HCT116 (cell line): ENCODE measurements around the gene C1orf94. TPM values are rescaled to one million over a fixed set of nuclear protein-coding genes. Genes with fewer than 3 reads are reported as not detected.

ENCODE experiments used
- ATAC-seq: fragments of 200-7000 bp; cut with Tn5 transposase; 2 replicates; pipeline ENCODE4 v1.9.1; 2020; ENCODE audit warnings: mild to moderate bottlenecking, moderate library complexity
- BruUV-seq: library from RNA; stranded (reverse); fragments of 400-500 nt; replicated peaks from 2 replicates; lab custom pipeline; 2021; lab: Mats Ljungman, UMichigan
- CTCF ChIA-PET: fragments of 300-600 bp; sonication (Branson Sonifier 250); formaldehyde crosslinking; loops from one replicate; lab custom pipeline; 2021; ENCODE audit warnings: antibody characterized with exemption; lab: Charles Lee
- POLR2A ChIA-PET: fragments of 300-600, 350-600 bp; sonication (Branson Sonifier 250); formaldehyde crosslinking; loops from one replicate; lab custom pipeline; 2021; ENCODE audit warnings: antibody characterized with exemption; lab: Charles Lee
- RAD21 ChIA-PET, 2 experiments: fragments of 300-600 bp; sonication (Branson Sonifier 250); formaldehyde crosslinking; loops; one replicate each; lab custom pipeline; 2023; ENCODE audit warnings: low total read pairs in 2 of 2; ENCODE audit not compliant: uncharacterized antibody in 2 of 2, unreplicated experiment in 2 of 2, low non-redundant PET in 1 of 2; lab: Charles Lee
- DNase-seq: peaks from one replicate; pipeline ENCODE4 v3.0.0-alpha.2; 2010; ENCODE audit warnings: low read depth, low spot score
- H2AFZ ChIP-seq: fragments of 200-600 bp; shearing (Covaris generic), sonication (generic); 2 replicates; pipeline ENCODE4 v1.6.1; 2017; ENCODE audit warnings: low read depth, mixed run types, mixed read lengths, antibody characterized with exemption, low read length; ENCODE audit not compliant: poor library complexity, severe bottlenecking
- H3K27ac ChIP-seq: 2 replicates; pipeline ENCODE4 v1.5.1; 2012; ENCODE audit warnings: low read depth, low read length
- H3K27me3 ChIP-seq: fragments of 200-600 bp; sonication (generic); 2 replicates; pipeline ENCODE4 v1.6.1; 2016; ENCODE audit warnings: mixed run types, low read length, mixed read lengths; ENCODE audit not compliant: insufficient read depth
- H3K36me3 ChIP-seq, 2 experiments: fragments of 200-500 bp in 1 of 2; fragments of 200-600 bp in 1 of 2; sonication (Bioruptor generic) in 1 of 2; sonication (generic) in 1 of 2; 2 replicates each; pipeline versions ENCODE4 v1.5.1 to v1.6.1; 2014 to 2016; ENCODE audit warnings: low read length in 2 of 2, inconsistent platforms in 1 of 2, mixed read lengths in 1 of 2, mixed run types in 1 of 2; ENCODE audit not compliant: insufficient read depth in 2 of 2, control insufficient read depth in 1 of 2
- H3K4me1 ChIP-seq, 2 experiments: fragments of 200-600 bp in 1 of 2; sonication (generic) in 1 of 2; 2 replicates each; pipeline versions ENCODE4 v1.5.1 to v1.6.1; 2012 to 2017; ENCODE audit warnings: low read length in 2 of 2, inconsistent platforms in 1 of 2, mild to moderate bottlenecking in 1 of 2, mixed read lengths in 1 of 2, mixed run types in 1 of 2, moderate library complexity in 1 of 2; ENCODE audit not compliant: insufficient read depth in 2 of 2, control insufficient read depth in 1 of 2
- H3K4me2 ChIP-seq: fragments of 200-600 bp; sonication (generic); 2 replicates; pipeline ENCODE4 v1.6.1; 2017; ENCODE audit warnings: mixed run types, low read length, mixed read lengths
- H3K4me3 ChIP-seq, 2 experiments: fragments of 200-600 bp in 1 of 2; sonication (generic) in 1 of 2; replicated peaks in 1 of 2; 2 replicates each; pipeline ENCODE4 v1.5.1; 2011 to 2016; ENCODE audit warnings: low read length in 2 of 2, control low read depth in 1 of 2, low read depth in 1 of 2, mild to moderate bottlenecking in 1 of 2, mixed read lengths in 1 of 2, mixed run types in 1 of 2
- H3K79me2 ChIP-seq: fragments of 200-600 bp; sonication (generic); 2 replicates; pipeline ENCODE4 v1.6.1; 2017; ENCODE audit warnings: mild to moderate bottlenecking, mixed run types, low read length, moderate library complexity, mixed read lengths; ENCODE audit not compliant: insufficient read depth
- H3K9ac ChIP-seq: fragments of 200-600 bp; sonication (generic); 2 replicates; pipeline ENCODE4 v1.6.1; 2016; ENCODE audit warnings: low read length, mixed read lengths
- H3K9me2 ChIP-seq: fragments of 200-600 bp; sonication (generic), shearing (Covaris generic); 2 replicates; pipeline ENCODE4 v1.6.1; 2017; ENCODE audit warnings: mixed run types, mild to moderate bottlenecking, moderate library complexity; ENCODE audit not compliant: insufficient read depth
- H3K9me3 ChIP-seq, 2 experiments: fragments of 200-500 bp in 1 of 2; fragments of 200-600 bp in 1 of 2; sonication (Bioruptor generic) in 1 of 2; sonication (generic) in 1 of 2; 2 replicates each; pipeline ENCODE4 v1.6.1; 2014 to 2017; ENCODE audit warnings: low read length in 2 of 2, mixed read lengths in 2 of 2, inconsistent platforms in 1 of 2, low read depth in 1 of 2, mild to moderate bottlenecking in 1 of 2, mixed run types in 1 of 2, moderate library complexity in 1 of 2; ENCODE audit not compliant: control insufficient read depth in 1 of 2, insufficient read depth in 1 of 2
- H4K20me1 ChIP-seq: fragments of 200-600 bp; sonication (generic), shearing (Covaris generic); 2 replicates; pipeline ENCODE4 v1.6.1; 2017; ENCODE audit warnings: mixed run types, mild to moderate bottlenecking, moderate library complexity; ENCODE audit not compliant: insufficient read depth
- CEBPB ChIP-seq: IDR thresholded peaks from 2 replicates; pipeline ENCODE4 v1.6.1; 2012; ENCODE audit warnings: low read depth
- FOSL1 ChIP-seq: IDR thresholded peaks from 2 replicates; pipeline ENCODE4 v1.6.1; 2012; ENCODE audit warnings: low read depth
- POLR2A ChIP-seq: IDR thresholded peaks from 2 replicates; pipeline ENCODE4 v1.7.0; 2011; ENCODE audit warnings: borderline replicate concordance; ENCODE audit not compliant: insufficient read depth, insufficient read length; ENCODE audit errors: extremely low read depth
- POLR2AphosphoS5 ChIP-seq: IDR thresholded peaks from 2 replicates; pipeline ENCODE4 v1.6.1; 2011; ENCODE audit warnings: mild to moderate bottlenecking, low read depth, low read length, moderate library complexity
- RAD21 ChIP-seq: IDR thresholded peaks from 2 replicates; pipeline ENCODE4 v1.6.1; 2012; ENCODE audit warnings: low read depth, mild to moderate bottlenecking
- SIN3A ChIP-seq: IDR thresholded peaks from 2 replicates; pipeline ENCODE4 v1.6.1; 2012; ENCODE audit warnings: low read depth
- ZFX ChIP-seq: fragments of 450-650 bp; IDR thresholded peaks from 2 replicates; pipeline ENCODE4 v1.6.1; 2017
- intact Hi-C: fragments of 100-400 bp; cut with micrococcal nuclease; formaldehyde crosslinking; loops from 2 replicates; pipeline ENCODE4 v1.10.0; 2022
- total RNA-seq: library from RNA; stranded (reverse); gene quantifications from one replicate; pipeline ENCODE4 v1.2.1, GENCODE V29; 2021; ENCODE audit not compliant: unreplicated experiment
- TF ChIP-seq, protein P1 (sequence below): IDR thresholded peaks from 2 replicates; pipeline ENCODE4 v1.6.1; 2011; ENCODE audit warnings: mild to moderate bottlenecking, low read length, moderate library complexity; ENCODE audit not compliant: insufficient replicate concordance; ENCODE audit errors: extremely low read depth
- TF ChIP-seq, protein P2 (sequence below): IDR thresholded peaks from 2 replicates; pipeline ENCODE4 v1.6.1; 2012
- TF ChIP-seq, protein P3 (sequence below): IDR thresholded peaks from 2 replicates; pipeline ENCODE4 v1.6.1; 2012
- TF ChIP-seq, protein P4 (sequence below): IDR thresholded peaks from 2 replicates; pipeline ENCODE4 v1.6.1; 2012; ENCODE audit warnings: low read depth

C1orf94 gene
- total RNA-seq, 1 experiment from 2014 or later, result not detected

DNA sequence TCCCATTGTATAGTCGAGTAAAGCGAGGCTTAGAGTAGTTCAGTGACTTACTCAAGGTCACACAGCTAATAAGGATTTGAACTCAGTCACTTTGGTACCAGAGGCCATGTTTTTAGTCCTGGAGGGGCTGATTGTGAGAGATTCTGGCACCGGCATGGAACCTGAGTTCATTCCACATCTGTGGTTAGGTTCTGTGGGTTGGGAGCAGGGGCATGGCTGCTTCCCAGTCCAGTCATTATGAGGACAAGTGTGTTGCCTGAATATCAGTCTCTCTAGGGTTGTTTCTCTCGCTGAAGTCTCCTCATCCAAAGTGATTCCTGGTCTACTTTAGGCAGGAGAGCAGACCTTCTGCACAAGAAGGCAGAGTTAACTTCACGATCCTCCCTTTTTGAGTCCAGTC lies 90.6 kb downstream of the C1orf94 start (continued):
- TF ChIP-seq, protein P1, sequence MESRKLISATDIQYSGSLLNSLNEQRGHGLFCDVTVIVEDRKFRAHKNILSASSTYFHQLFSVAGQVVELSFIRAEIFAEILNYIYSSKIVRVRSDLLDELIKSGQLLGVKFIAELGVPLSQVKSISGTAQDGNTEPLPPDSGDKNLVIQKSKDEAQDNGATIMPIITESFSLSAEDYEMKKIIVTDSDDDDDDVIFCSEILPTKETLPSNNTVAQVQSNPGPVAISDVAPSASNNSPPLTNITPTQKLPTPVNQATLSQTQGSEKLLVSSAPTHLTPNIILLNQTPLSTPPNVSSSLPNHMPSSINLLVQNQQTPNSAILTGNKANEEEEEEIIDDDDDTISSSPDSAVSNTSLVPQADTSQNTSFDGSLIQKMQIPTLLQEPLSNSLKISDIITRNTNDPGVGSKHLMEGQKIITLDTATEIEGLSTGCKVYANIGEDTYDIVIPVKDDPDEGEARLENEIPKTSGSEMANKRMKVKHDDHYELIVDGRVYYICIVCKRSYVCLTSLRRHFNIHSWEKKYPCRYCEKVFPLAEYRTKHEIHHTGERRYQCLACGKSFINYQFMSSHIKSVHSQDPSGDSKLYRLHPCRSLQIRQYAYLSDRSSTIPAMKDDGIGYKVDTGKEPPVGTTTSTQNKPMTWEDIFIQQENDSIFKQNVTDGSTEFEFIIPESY, result no peak
- TF ChIP-seq ZFX (no peak), SIN3A (no peak)
- TF ChIP-seq, protein P2, sequence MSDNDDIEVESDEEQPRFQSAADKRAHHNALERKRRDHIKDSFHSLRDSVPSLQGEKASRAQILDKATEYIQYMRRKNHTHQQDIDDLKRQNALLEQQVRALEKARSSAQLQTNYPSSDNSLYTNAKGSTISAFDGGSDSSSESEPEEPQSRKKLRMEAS, result no peak

DNA sequence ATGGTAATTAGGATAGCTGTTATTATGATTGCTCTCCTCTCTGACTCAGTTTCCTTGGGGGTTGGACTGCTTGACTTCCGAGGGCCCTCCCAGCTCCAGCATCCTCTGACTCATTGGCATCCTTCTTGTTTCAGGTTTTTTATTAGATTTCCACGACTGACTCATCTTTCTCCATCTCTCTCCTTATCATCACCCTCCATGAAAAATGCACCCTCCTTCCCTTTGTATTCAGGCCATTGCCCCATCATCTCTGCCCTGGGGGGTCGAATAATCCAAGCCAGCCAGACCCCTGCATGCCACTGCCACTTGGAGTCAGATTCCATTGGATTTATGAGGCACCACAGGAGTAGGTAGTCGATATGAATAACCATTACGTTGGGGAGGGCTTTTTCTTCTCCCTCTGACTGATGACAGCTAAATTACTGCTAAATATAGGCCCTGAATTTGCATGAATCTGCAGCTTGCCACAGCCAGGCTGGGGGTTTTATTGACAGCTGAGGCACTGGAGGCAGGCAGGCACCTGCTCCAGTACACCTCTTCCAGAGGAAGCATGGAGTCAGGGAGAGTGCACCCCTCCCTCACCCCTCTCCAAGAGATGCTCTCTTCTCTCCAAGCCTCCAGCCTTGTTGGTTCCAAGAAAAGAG lies 91.7 kb downstream of the C1orf94 start:
- Histone ChIP-seq H3K4me1 (no peaks in the 10 kb centered on the region), H3K4me3 (no peak overlapping the region), H4K20me1 (no peaks in the 10 kb centered on the region; the same call in 1 of the 2 replicates), H3K27me3 (peaks cover 21% of the 10 kb centered on the region), H3K27ac (no peak overlapping the region), H3K4me2 (no peak overlapping the region), H3K36me3 (no peaks in the 10 kb centered on the region), H3K9me2 (no peaks in the 10 kb centered on the region), H2AFZ (no peak overlapping the region), H3K79me2 (no peaks in the 10 kb centered on the region), H3K9me3 (no peaks in the 10 kb centered on the region), H3K9ac (no peak overlapping the region)
- DNase-seq, result no peak
- CTCF ChIA-PET, result no interaction called here
- no peak for TF ChIP-seq POLR2A
- no peak for TF ChIP-seq FOSL1
- no peak for TF ChIP-seq CEBPB
- no peak for TF ChIP-seq SIN3A
- TF ChIP-seq RAD21, result no peak
- TF ChIP-seq, protein P3, sequence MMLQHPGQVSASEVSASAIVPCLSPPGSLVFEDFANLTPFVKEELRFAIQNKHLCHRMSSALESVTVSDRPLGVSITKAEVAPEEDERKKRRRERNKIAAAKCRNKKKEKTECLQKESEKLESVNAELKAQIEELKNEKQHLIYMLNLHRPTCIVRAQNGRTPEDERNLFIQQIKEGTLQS, result no peak
- TF ChIP-seq, protein P4, sequence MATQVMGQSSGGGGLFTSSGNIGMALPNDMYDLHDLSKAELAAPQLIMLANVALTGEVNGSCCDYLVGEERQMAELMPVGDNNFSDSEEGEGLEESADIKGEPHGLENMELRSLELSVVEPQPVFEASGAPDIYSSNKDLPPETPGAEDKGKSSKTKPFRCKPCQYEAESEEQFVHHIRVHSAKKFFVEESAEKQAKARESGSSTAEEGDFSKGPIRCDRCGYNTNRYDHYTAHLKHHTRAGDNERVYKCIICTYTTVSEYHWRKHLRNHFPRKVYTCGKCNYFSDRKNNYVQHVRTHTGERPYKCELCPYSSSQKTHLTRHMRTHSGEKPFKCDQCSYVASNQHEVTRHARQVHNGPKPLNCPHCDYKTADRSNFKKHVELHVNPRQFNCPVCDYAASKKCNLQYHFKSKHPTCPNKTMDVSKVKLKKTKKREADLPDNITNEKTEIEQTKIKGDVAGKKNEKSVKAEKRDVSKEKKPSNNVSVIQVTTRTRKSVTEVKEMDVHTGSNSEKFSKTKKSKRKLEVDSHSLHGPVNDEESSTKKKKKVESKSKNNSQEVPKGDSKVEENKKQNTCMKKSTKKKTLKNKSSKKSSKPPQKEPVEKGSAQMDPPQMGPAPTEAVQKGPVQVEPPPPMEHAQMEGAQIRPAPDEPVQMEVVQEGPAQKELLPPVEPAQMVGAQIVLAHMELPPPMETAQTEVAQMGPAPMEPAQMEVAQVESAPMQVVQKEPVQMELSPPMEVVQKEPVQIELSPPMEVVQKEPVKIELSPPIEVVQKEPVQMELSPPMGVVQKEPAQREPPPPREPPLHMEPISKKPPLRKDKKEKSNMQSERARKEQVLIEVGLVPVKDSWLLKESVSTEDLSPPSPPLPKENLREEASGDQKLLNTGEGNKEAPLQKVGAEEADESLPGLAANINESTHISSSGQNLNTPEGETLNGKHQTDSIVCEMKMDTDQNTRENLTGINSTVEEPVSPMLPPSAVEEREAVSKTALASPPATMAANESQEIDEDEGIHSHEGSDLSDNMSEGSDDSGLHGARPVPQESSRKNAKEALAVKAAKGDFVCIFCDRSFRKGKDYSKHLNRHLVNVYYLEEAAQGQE, result no peak
- no peak for TF ChIP-seq POLR2AphosphoS5
- POLR2A ChIA-PET, result no interaction called here
- intact Hi-C loops, result no loop called here
- RAD21 ChIA-PET, result no interaction called here
- BruUV-seq, result no TSS peak
- no peak for ATAC-seq
